ENCODE results near the gene ARHGEF1.

Gene ARHGEF1

GRCh38 chr19:41853768-41854167 lies 29.2 kb upstream of the ARHGEF1 start:
- H3K27ac ChIP-seq = no peak overlapping the region
- TF ChIP-seq, protein P1, sequence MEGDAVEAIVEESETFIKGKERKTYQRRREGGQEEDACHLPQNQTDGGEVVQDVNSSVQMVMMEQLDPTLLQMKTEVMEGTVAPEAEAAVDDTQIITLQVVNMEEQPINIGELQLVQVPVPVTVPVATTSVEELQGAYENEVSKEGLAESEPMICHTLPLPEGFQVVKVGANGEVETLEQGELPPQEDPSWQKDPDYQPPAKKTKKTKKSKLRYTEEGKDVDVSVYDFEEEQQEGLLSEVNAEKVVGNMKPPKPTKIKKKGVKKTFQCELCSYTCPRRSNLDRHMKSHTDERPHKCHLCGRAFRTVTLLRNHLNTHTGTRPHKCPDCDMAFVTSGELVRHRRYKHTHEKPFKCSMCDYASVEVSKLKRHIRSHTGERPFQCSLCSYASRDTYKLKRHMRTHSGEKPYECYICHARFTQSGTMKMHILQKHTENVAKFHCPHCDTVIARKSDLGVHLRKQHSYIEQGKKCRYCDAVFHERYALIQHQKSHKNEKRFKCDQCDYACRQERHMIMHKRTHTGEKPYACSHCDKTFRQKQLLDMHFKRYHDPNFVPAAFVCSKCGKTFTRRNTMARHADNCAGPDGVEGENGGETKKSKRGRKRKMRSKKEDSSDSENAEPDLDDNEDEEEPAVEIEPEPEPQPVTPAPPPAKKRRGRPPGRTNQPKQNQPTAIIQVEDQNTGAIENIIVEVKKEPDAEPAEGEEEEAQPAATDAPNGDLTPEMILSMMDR (IDR thresholded peaks at IDR 0.05) = no peak
- TF ChIP-seq ZFX (IDR thresholded peaks at IDR 0.05; ENCODE audit: borderline replicate concordance) = no peak

GRCh38 chr19:41859213-41859617 lies 23.8 kb upstream of the ARHGEF1 start:
- peak overlapping the region; percentile 90 for H3K27ac ChIP-seq
- TF ChIP-seq ZFX (IDR thresholded peaks at IDR 0.05; ENCODE audit: borderline replicate concordance) = no peak
- TF ChIP-seq, protein P1 (IDR thresholded peaks at IDR 0.05) = no peak

DNA sequence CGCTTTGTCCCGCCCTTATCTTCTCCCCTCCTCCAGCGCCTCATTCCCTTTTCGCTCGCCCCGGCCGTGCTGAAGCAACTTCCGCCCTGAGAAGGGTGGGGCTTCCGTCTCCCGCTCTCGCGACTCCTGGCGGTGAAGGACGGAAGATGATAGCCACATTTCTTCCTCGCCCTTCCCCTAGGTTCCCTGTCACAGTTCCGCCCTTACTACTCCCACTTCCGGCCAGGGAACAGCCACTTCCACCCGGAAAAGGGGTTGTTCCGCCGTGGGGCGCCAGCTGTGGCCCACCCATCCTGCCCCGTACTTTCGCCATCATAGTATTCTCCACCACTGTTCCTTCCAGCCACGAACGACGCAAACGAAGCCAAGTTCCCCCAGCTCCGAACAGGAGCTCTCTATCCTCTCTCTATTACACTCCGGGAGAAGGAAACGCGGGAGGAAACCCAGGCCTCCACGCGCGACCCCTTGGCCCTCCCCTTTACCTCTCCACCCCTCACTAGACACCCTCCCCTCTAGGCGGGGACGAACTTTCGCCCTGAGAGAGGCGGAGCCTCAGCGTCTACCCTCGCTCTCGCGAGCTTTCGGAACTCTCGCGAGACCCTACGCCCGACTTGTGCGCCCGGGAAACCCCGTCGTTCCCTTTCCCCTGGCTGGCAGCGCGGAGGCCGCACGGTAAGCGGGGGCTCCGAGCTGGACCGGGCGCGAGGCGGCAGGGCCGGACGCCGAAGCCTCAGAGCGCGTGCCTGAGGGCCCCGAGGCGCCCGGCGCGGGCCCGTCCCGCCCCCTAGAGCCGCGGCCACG lies 23.2 kb upstream of the ARHGEF1 start, which contains the start of gene RPS19:
TSS of gene RPS19 (plus strand) at position 638 of the 801 bp plus-strand sequence. CDS start 520 bp downstream, outside the sequence.
- H3K27ac ChIP-seq = peak within 1 kb of the TSS; percentile 90
- TF ChIP-seq ZFX (IDR thresholded peaks at IDR 0.05; ENCODE audit: borderline replicate concordance) = no peak
- TF ChIP-seq, protein P1 (IDR thresholded peaks at IDR 0.05) = peak; percentile 73

DNA sequence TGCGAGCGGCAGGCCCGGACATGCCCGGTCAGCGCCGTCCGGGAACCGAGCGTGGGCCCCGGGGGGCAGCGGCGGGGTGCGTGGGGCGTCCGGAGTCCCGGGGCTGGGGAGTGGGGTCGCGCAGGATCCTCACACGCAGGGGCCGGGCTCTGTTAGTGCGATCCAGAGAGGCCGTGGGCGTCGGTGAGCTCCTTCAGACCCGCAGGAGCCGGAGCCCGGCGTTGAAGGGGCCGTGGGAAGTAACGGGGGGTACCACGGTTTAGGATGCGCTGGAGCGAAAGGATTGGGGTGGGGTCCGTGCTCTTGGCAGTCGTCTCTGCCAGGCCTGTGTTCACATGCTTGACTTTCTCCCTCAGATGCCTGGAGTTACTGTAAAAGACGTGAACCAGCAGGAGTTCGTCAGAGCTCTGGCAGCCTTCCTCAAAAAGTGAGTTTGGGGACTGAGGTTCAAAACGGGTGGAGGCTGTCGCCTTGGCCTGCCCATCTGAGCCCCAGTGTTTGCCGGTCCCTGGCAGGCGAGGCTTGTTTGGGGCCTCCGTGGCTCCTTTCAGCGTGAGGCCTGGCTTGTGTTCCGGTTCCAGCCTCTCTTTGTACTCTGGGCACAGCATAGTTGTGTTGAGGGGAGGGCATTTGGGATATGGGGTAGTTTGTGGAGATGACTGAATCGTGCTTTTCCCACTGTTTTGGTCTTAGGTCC lies 22.4 kb upstream of the ARHGEF1 start:
- peak overlapping the region; percentile 90 for H3K27ac ChIP-seq
- TF ChIP-seq ZFX (IDR thresholded peaks at IDR 0.05; ENCODE audit: borderline replicate concordance) = no peak
- TF ChIP-seq, protein P1 (IDR thresholded peaks at IDR 0.05) = no peak

GRCh38 chr19:41861116-41861768 lies 21.7 kb upstream of the ARHGEF1 start:
- TF ChIP-seq ZFX (IDR thresholded peaks at IDR 0.05; ENCODE audit: borderline replicate concordance) = no peak
- TF ChIP-seq, protein P1 (IDR thresholded peaks at IDR 0.05) = no peak
- H3K27ac ChIP-seq = peak overlapping the region; percentile 90

- peak overlapping the region; percentile 90 for H3K27ac ChIP-seq
These were observed 21.1 kb upstream of the ARHGEF1 start for GRCh38 chr19:41861846-41862245.

More at GRCh38 chr19:41861846-41862245, 21.1 kb upstream of the ARHGEF1 start:
- TF ChIP-seq, protein P1 (IDR thresholded peaks at IDR 0.05) = no peak
- TF ChIP-seq ZFX (IDR thresholded peaks at IDR 0.05; ENCODE audit: borderline replicate concordance) = no peak
